ENCODE data around the gene CHPF. TPM values are rescaled to one million over a fixed set of nuclear protein-coding genes. Genes with fewer than 3 reads are reported as not detected.

Gene CHPF
- total RNA-seq, 4 donors from 2014 or later, result 21.0 to 50.5 (median 37.2) TPM

DNA sequence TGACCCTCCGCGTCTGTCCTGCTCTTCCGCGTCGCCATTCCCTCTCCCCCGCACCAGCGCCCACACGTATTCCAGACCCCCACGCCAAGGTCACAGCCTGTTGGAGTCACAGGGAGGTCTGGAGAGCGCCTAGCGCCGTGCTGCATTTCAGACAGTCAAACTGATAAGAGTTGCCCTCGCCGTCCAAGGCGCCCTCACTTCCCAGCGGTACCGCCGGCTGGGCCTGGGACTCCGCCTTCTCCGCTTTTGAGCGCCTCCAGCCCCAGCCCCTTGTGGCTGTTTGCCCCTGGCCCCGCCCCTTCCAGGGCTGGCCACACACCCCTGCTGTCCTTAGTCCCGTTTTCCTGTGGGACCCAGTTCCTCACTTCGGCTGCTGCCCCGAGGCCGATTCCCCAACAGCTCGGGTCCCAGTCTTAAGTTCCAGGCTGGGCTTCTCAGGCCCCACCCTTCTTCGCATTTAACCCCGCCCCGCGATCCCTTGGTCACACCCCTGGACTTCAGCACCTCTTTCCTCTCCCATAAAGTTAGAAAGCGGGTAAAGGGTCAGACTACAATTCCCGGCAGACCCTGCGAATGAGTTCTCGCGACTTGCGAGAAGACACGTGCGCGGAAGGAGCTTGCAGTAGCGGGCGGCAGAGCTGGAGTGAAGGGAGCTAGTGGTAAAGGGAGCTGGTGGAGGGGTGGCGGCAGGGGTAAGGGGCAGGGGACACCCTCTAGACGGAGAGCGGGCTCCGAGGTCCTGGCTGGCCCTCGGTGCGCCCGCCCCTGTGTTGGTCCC lies 45.1 kb downstream of the CHPF start, which contains the start of gene GMPPA:
GMPPA (plus strand) TSS at position 612 of the 778 bp plus-strand sequence. CDS start 1,085 bp downstream, outside the sequence.
- peak in 1 of 5 experiments; percentile 25 for TF ChIP-seq CTCF (IDR thresholded peaks at IDR 0.05 in 4 of 5, conservative IDR thresholded peaks at IDR 0.05 in 1 of 5)
- TF ChIP-seq POLR2A (IDR thresholded peaks at IDR 0.05), result peak; percentile 83 to 89
- no peaks in the 10 kb centered on the region for H3K27me3 ChIP-seq
- peaks cover 0 to 19% of the 10 kb centered on the region in 2 donors for H3K36me3 ChIP-seq
- peak; percentile 82 to 88 for ATAC-seq
- peak; percentile 97 to 98 for DNase-seq
- no peaks in the 10 kb centered on the region for H3K9me3 ChIP-seq
- H3K4me3 ChIP-seq, result peak within 1 kb of the TSS; percentile 66 to 87 (median 74)
- in situ Hi-C loops (cut with MboI; ENCODE audit: low sequenced_read_pairs in 4 of 4) (no loop called here), intact Hi-C loops (cut with DNase I; ENCODE audit: low total_unique reads) (loop anchor here (1.0 to 10.0 kb wide), 6 partner anchors 38 to 334 kb away; partner anchors contain the start of genes ANKZF1, ATG9A, NHEJ1 and STK11IP)
- peak within 1 kb of the TSS; percentile 91 to 100 (median 96) for H3K27ac ChIP-seq
- peaks cover 39 to 46% of the 10 kb centered on the region in 2 donors for H3K4me1 ChIP-seq

DNA sequence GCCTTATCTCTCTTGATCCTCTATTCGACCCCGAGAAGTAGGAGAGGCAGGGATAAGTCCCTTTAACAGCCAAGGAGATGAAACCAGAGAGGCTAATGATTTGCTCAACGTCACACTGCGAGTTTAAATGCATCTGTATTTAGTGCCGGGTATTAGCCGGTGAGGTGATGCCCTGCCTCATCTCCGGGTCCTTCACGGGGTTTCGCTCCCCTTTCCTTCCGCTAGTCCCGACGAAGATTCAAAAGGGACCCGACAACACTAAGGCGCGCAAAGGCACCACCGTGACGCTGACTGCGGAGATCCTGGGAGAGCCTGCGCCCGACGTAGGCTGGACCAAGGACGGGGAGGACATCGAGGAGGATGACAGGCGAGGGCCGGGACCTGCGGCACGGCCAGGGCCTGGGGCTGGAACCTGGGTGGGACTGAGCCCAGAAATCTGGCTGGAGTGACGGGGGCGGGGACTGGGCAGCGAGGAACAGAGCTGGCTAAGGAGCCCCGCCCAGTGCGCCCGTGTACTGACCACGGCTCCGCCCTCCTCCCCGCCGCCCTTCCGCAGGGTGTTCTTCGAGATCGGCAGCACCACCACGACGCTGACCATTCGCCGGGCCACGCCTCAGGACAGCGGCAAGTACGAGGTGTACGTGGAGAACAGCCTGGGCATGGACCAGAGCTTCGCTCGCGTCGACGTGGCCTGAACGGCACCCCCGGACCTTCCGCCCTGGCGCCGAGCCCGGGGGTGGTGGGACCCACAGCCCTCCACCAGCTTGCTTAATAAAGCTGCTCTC lies 45.9 kb downstream of the CHPF start:
- Histone ChIP-seq H3K9me3 (no peaks in the 10 kb centered on the region), H3K27ac (peak overlapping the region; percentile 91 to 100 (median 96)), H3K36me3 (peaks cover 0 to 18% of the 10 kb centered on the region in 2 donors), H3K4me3 (peak overlapping the region; percentile 63 to 87 (median 72)), H3K27me3 (no peaks in the 10 kb centered on the region), H3K4me1 (peaks cover 39 to 46% of the 10 kb centered on the region in 2 donors)
- peak; percentile 87 to 89 for DNase-seq
- TF ChIP-seq POLR2A (IDR thresholded peaks at IDR 0.05) (peak in 1 of 2 donors; percentile 71), CTCF (IDR thresholded peaks at IDR 0.05 in 4 of 5, conservative IDR thresholded peaks at IDR 0.05 in 1 of 5) (no peak)
- ATAC-seq, result peak; percentile 55 to 60
- intact Hi-C loops (cut with DNase I; ENCODE audit: low total_unique reads), result loop anchor here (1.0 to 10.0 kb wide), 6 partner anchors 37 to 333 kb away; partner anchors contain the start of genes ANKZF1, ATG9A, NHEJ1 and STK11IP
- in situ Hi-C loops (cut with MboI; ENCODE audit: low sequenced_read_pairs in 4 of 4), result no loop called here

DNA sequence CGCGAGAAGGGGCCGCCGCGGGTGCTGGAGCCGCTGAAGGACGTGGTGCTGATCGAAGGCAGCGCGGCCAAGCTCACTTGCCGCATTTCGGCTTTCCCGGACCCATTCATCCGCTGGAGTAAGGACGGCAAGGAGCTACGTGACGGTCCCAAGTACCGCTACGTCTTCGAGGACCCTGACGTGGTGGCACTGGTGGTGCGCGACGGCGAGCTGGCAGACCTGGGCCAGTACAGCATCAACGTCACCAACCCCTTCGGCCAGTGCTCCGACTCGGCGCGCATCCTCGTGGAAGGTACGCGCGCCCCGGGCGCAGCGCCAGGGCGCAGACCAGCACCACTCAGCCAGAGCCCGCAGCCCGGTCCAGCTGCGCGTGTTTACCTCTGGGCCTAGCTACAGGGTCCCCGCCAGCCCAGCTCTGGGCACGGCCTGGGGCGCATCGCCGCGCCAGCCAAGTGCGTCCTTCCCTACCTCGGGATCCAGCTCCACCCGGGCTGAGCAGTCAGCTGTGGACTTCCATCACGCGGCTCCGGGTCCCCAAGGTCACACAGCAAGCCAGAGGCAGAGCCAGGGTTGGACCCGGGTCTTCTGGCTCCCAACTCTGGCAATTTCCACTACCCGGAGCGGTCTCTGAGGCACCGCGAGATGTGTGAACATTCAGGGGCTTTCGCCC lies 46.6 kb downstream of the CHPF start:
- Histone ChIP-seq H3K27ac (peak overlapping the region; percentile 91 to 100 (median 96)), H3K27me3 (no peaks in the 10 kb centered on the region), H3K4me3 (peak overlapping the region; percentile 63 to 87 (median 72)), H3K36me3 (peaks cover 0 to 18% of the 10 kb centered on the region in 2 donors), H3K4me1 (peaks cover 39 to 46% of the 10 kb centered on the region in 2 donors), H3K9me3 (no peaks in the 10 kb centered on the region)
- no peak for TF ChIP-seq CTCF (IDR thresholded peaks at IDR 0.05 in 4 of 5, conservative IDR thresholded peaks at IDR 0.05 in 1 of 5)
- peak in 1 of 2 donors; percentile 41 for TF ChIP-seq POLR2A (IDR thresholded peaks at IDR 0.05)
- DNase-seq, result peak in 1 of 2 donors; percentile 52
- no peak for ATAC-seq
- intact Hi-C loops (cut with DNase I; ENCODE audit: low total_unique reads), result loop anchor here (5.0 to 10.0 kb wide), 3 partner anchors 100 to 332 kb away; partner anchors contain the start of genes ANKZF1, ATG9A, NHEJ1 and STK11IP
- in situ Hi-C loops (cut with MboI; ENCODE audit: low sequenced_read_pairs in 4 of 4), result no loop called here

DNA sequence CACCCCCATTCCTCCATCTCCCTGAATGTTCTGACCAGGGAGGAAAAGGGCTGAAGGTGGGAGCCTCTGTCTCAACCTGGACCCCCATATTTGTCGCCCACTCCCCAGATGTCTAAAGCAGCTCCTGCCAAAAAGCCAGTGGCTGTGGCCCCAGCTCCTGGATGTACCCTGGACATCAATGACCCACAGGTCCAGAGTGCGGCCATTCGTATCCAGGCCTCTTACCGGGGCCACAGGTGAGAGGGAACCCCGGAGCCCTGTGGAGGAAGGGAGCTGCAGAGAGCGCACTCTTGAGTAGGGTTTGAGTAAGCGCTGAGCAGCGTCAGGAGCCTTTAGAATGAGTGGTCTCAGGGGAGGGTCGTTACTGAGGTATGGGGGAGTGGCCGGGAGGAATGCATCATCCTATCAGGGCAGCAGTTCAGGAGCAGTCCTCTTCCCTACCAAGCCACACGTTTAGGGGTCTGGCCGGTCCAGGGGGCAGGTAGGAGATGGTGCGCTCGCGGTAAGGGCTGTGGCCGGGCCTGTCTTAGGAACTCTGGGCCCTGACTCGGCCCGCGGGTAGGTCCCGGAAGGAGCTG lies 47.3 kb downstream of the CHPF start:
- no peak for DNase-seq
- ATAC-seq, result no peak
- Histone ChIP-seq H3K27ac (peak overlapping the region; percentile 91 to 100 (median 96)), H3K9me3 (no peaks in the 10 kb centered on the region), H3K4me1 (peaks cover 39 to 46% of the 10 kb centered on the region in 2 donors), H3K27me3 (no peaks in the 10 kb centered on the region), H3K36me3 (peaks cover 0 to 18% of the 10 kb centered on the region in 2 donors), H3K4me3 (peak overlapping the region in 1 of 4 donors; percentile 87)
- in situ Hi-C loops (cut with MboI; ENCODE audit: low sequenced_read_pairs in 4 of 4) (no loop called here), intact Hi-C loops (cut with DNase I; ENCODE audit: low total_unique reads) (loop anchor here (5.0 to 10.0 kb wide), 3 partner anchors 101 to 332 kb away; partner anchors contain the start of genes ANKZF1, ATG9A, NHEJ1 and STK11IP)
- TF ChIP-seq CTCF (IDR thresholded peaks at IDR 0.05 in 4 of 5, conservative IDR thresholded peaks at IDR 0.05 in 1 of 5), result no peak
- TF ChIP-seq POLR2A (IDR thresholded peaks at IDR 0.05), result no peak

Data from gastrocnemius medialis (tissue), 4 donors.